Glutamatergic neuron (in vitro differentiated cells): Measurements from ENCODE around the gene PTPRR. TPM values are rescaled to one million over a fixed set of nuclear protein-coding genes. Genes with fewer than 3 reads are reported as not detected.

Experiments used
- DNase-seq: peaks from one replicate; pipeline ENCODE4 v3.0.0; 2022
- H3K27ac Mint-ChIP-seq: one replicate; pipeline ENCODE4 v1.8.0; 2020; ENCODE audit warnings: mild to moderate bottlenecking, mixed read lengths, inconsistent platforms; ENCODE audit not compliant: unreplicated experiment
- H3K27me3 Mint-ChIP-seq: one replicate; pipeline ENCODE4 v1.8.0; 2020; ENCODE audit warnings: mild to moderate bottlenecking, moderate library complexity, mixed read lengths, inconsistent platforms; ENCODE audit not compliant: unreplicated experiment
- H3K36me3 Mint-ChIP-seq: one replicate; pipeline ENCODE4 v1.8.0; 2020; ENCODE audit warnings: mild to moderate bottlenecking, mixed read lengths, inconsistent platforms; ENCODE audit not compliant: unreplicated experiment
- H3K4me1 Mint-ChIP-seq: one replicate; pipeline ENCODE4 v1.8.0; 2020; ENCODE audit warnings: mild to moderate bottlenecking, low read depth, mixed read lengths, inconsistent platforms; ENCODE audit not compliant: unreplicated experiment
- H3K4me3 Mint-ChIP-seq: one replicate; pipeline ENCODE4 v1.8.0; 2020; ENCODE audit warnings: mild to moderate bottlenecking, mixed read lengths, inconsistent platforms; ENCODE audit not compliant: unreplicated experiment
- H3K9me3 Mint-ChIP-seq: one replicate; pipeline ENCODE4 v1.8.0; 2020; ENCODE audit warnings: mild to moderate bottlenecking, moderate library complexity, mixed read lengths, inconsistent platforms; ENCODE audit not compliant: unreplicated experiment
- total RNA-seq: library from RNA; stranded (reverse); fragmentation: NEBNext Ultra II Directional; extraction: Animal tissue kit (Norgen Biotek cat#: 25700); gene quantifications from one replicate; pipeline ENCODE4 v1.2.1, GENCODE V29; 2021; ENCODE audit not compliant: unreplicated experiment
- TF ChIP-seq, protein P1 (sequence below): fragments of 200-600 bp; sonication (generic); IDR thresholded peaks from one replicate; pipeline ENCODE4 v1.5.0; 2021; ENCODE audit not compliant: partially characterized antibody, unreplicated experiment

PTPRR gene
- total RNA-seq, 1 donor from 2014 or later, result 0.34 TPM

DNA sequence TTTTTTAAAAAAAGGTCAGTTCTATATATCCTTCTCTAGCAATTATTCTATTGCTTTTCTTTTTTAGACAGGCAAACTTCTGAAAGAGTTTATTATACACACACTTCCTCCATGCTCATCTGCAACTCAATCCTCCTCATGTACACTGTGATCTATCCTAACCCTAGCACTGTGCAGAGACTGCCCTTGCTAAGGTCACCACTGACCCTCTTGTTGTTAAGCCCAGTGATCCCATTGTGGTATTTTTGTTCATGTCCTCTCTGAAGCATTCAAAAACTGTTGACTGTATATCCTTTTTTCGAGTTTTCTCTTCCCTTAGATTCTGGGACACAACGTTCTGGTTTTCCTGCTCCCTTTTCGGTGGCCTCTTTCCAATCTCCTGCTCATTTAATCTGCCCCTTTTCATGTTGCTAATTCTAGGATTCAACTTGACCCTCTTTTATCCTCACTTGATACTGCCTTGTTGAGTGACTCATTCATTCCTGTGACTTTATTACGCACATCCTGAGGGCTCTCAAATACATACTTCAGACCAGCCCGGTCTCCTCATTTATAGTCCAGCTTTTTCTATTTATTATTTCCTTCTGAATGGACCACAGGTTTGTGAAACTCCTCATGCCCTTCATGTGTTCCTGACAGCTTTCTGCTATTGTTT, 229.4 kb downstream of the PTPRR start:
- Mint-ChIP-seq H3K9me3 (no peaks in the 10 kb centered on the region), H3K27ac (no peak overlapping the region), H3K27me3 (no peaks in the 10 kb centered on the region)

DNA sequence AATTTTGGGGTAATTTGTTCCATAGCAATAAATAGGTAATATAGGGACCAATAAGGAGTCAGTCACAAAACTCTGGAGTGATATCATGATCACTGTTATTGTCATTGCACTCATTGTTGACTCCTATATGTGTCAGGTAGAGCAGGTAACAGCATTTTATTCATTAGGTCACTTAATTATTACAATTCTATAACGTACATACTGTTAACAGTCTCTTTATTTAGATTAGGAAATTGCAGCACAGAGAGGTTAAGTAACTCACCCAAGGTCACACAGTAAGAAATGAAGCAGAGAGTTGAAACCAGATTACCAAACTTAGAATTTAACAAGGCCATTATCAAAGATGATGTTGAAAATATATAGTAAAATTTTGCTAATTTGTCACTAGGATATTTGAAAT, 233.6 kb downstream of the PTPRR start:
- TF ChIP-seq, protein P1, sequence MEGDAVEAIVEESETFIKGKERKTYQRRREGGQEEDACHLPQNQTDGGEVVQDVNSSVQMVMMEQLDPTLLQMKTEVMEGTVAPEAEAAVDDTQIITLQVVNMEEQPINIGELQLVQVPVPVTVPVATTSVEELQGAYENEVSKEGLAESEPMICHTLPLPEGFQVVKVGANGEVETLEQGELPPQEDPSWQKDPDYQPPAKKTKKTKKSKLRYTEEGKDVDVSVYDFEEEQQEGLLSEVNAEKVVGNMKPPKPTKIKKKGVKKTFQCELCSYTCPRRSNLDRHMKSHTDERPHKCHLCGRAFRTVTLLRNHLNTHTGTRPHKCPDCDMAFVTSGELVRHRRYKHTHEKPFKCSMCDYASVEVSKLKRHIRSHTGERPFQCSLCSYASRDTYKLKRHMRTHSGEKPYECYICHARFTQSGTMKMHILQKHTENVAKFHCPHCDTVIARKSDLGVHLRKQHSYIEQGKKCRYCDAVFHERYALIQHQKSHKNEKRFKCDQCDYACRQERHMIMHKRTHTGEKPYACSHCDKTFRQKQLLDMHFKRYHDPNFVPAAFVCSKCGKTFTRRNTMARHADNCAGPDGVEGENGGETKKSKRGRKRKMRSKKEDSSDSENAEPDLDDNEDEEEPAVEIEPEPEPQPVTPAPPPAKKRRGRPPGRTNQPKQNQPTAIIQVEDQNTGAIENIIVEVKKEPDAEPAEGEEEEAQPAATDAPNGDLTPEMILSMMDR, result no peak
- no peaks in the 10 kb centered on the region for H3K9me3 Mint-ChIP-seq
- no peaks in the 10 kb centered on the region for H3K27me3 Mint-ChIP-seq
- H3K4me1 Mint-ChIP-seq, result no peaks in the 10 kb centered on the region
- no peak for DNase-seq
- no peak overlapping the region for H3K4me3 Mint-ChIP-seq
- no peaks in the 10 kb centered on the region for H3K36me3 Mint-ChIP-seq
- no peak overlapping the region for H3K27ac Mint-ChIP-seq

More for the DNA sequence above, 229.4 kb downstream of the PTPRR start:
- Mint-ChIP-seq H3K4me1 (no peaks in the 10 kb centered on the region), H3K36me3 (no peaks in the 10 kb centered on the region), H3K4me3 (no peak overlapping the region)
- no peak for DNase-seq
- TF ChIP-seq, protein P1, result no peak

DNA sequence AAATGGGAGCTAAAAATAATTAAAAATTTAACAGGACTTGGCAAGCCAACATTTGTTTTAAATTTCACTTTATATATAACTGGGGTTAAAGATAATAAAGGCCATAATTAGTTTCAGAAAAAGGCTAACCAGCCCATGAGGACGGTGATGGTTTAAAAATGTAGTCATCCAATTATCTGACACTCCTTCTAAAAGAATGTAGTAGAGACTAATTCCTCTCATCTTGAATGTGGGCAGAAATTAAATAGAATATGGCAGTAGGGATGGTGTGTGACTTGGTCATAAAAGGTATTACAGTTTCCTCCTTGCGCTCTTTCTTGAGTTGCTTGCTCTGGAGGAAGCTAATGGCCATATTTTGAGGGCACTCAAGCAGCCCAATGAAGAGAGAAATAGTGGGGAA, 234.2 kb downstream of the PTPRR start:
- no peak overlapping the region for H3K4me3 Mint-ChIP-seq
- no peaks in the 10 kb centered on the region for H3K27me3 Mint-ChIP-seq
- no peak overlapping the region for H3K27ac Mint-ChIP-seq
- H3K4me1 Mint-ChIP-seq, result no peaks in the 10 kb centered on the region
- no peak for DNase-seq
- no peaks in the 10 kb centered on the region for H3K9me3 Mint-ChIP-seq
- TF ChIP-seq, protein P1, result no peak
- no peaks in the 10 kb centered on the region for H3K36me3 Mint-ChIP-seq

DNA sequence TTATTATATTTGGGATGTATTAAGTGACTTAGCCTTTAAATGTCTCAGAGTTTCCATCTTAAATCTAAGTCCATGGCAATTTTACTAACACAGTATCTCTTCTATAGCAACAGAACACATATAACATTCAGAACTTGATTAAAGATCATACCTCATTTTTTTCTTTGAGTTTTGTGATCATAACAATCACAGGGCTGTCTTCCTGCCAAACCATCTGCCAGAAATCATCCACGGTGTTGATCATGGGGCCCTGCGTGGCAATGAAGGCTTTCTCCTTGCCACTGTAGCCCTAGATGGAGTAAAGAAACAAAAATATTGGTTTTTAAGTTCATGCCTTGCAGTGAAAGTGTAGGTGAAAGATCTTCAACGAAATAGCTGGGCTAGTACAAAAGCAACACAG, 236.6 kb downstream of the PTPRR start:
- H3K36me3 Mint-ChIP-seq, result no peaks in the 10 kb centered on the region
- H3K27me3 Mint-ChIP-seq, result no peaks in the 10 kb centered on the region
- no peak for DNase-seq
- no peak overlapping the region for H3K27ac Mint-ChIP-seq
- TF ChIP-seq, protein P1, result no peak
- H3K4me1 Mint-ChIP-seq, result no peaks in the 10 kb centered on the region
- no peaks in the 10 kb centered on the region for H3K9me3 Mint-ChIP-seq
- H3K4me3 Mint-ChIP-seq, result no peak overlapping the region

DNA sequence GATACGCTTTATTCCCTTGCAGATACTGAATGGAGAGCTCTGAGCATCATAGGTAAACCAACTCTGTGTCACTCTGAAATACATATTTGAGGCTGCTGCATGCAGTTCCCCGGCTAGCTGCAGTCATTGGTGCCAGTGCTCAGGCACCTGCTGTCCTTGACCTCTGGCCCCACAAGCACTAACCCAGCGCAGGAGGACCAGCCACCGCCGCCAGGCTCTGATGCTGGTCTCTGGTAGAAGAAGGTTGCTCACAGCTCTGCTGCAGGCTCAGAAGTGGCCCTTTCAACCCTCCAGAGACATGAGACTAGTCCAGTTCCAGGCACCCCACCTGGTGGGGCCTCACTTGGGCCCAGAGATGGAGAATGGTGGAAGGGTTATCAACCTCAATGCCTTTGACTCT, 248.8 kb downstream of the PTPRR start:
- no peak overlapping the region for H3K27ac Mint-ChIP-seq
- H3K27me3 Mint-ChIP-seq, result no peaks in the 10 kb centered on the region
- TF ChIP-seq, protein P1, result no peak
- H3K36me3 Mint-ChIP-seq, result no peaks in the 10 kb centered on the region
- no peak overlapping the region for H3K4me3 Mint-ChIP-seq
- DNase-seq, result no peak
- no peaks in the 10 kb centered on the region for H3K9me3 Mint-ChIP-seq
- H3K4me1 Mint-ChIP-seq, result no peaks in the 10 kb centered on the region
